Lower leg skin (tissue), 3 donors: Measurements from ENCODE around the gene DDX49.

Source experiments
- POLR2A ChIP-seq, 2 donors: fragments of 450-650 bp; IDR thresholded peaks; one replicate each; pipeline ENCODE4 v1.6.1; 2016 to 2017; ENCODE audit warnings: antibody characterized with exemption in 2 of 2, mild to moderate bottlenecking in 1 of 2, moderate library complexity in 1 of 2
- TF ChIP-seq, protein P1 (sequence below), 3 donors: fragments of 450-650 bp; IDR thresholded peaks; one replicate each; pipeline ENCODE4 v1.5.1; 2016; ENCODE audit warnings: antibody characterized with exemption in 3 of 3, mild to moderate bottlenecking in 3 of 3, moderate library complexity in 2 of 3

DNA sequence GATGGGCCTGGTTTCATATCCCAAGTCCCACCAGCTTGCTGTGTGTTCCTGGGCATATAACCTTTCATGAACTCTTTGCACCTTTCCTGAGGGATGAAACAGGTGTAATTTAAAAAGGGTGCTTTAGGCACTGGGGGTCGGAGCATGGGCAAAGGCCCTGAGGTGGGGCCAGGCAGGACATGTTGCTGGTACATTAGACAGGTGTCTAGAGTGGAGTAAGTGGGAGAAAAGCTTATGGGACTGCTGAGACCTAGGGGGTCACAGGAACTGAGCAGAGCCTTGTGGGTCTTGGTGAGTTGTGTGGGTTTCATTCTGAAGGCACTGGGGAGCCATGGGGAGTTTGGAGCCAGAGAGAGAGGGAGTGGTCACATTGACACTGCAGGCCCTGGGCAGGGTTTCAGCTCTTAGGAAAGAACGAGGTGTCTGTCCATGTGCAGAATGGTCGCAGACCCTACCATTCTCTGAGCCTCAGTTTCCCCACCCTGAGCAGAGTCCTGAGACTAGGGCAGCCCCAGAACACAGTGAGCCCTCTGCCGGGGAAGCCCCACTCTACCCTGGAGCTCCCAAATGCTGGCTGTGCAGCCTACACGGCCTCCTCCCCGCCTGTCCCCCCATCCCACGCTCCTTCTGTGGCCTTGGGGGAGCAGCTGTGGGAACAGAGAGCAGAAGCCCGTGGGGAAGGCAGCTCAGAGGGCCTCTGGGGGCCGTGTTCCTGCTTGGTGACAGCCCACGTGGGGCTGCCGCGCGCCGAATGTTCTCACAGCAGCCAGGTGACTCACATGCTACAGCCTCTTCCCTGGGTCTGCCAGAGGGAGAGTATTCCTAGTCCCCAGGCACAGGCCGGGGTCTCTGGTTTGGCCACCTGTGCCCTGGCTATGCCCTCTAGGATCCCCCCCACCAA lies 28.8 kb downstream of the DDX49 start:
- TF ChIP-seq, protein P1, sequence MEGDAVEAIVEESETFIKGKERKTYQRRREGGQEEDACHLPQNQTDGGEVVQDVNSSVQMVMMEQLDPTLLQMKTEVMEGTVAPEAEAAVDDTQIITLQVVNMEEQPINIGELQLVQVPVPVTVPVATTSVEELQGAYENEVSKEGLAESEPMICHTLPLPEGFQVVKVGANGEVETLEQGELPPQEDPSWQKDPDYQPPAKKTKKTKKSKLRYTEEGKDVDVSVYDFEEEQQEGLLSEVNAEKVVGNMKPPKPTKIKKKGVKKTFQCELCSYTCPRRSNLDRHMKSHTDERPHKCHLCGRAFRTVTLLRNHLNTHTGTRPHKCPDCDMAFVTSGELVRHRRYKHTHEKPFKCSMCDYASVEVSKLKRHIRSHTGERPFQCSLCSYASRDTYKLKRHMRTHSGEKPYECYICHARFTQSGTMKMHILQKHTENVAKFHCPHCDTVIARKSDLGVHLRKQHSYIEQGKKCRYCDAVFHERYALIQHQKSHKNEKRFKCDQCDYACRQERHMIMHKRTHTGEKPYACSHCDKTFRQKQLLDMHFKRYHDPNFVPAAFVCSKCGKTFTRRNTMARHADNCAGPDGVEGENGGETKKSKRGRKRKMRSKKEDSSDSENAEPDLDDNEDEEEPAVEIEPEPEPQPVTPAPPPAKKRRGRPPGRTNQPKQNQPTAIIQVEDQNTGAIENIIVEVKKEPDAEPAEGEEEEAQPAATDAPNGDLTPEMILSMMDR (IDR thresholded peaks at IDR 0.05): no peak
- TF ChIP-seq POLR2A (IDR thresholded peaks at IDR 0.05): no peak
